Right ventricle myocardium superior (tissue), 1 donor: Measurements from ENCODE around the gene DHRS12. TPM values are rescaled to one million over a fixed set of nuclear protein-coding genes. Genes with fewer than 3 reads are reported as not detected.
A peak's percentile ranks its signal among the peaks of the same experiment; 100 is the strongest.
"Not testable (repeated sequence)": the region's sequence is repeated elsewhere in the genome, so short reads cannot be mapped to it uniquely, and the experiment has no call there.

ENCODE experiments used
- ATAC-seq: fragments of 200-7000 bp; cut with Tn5 transposase; one replicate; pipeline ENCODE4 v1.9.1; 2020; ENCODE audit warnings: mild to moderate bottlenecking; ENCODE audit not compliant: poor library complexity
- DNase-seq: peaks from one replicate; pipeline ENCODE4 v3.0.0-alpha.2; 2020
- intact Hi-C: fragments of 100-400 bp; cut with DNase I; formaldehyde crosslinking; loops from one replicate; pipeline ENCODE4 v1.11.2; 2022
- total RNA-seq: library from RNA; stranded (reverse); fragmentation: NEBNext Ultra II Directional; extraction: Animal tissue kit (Norgen Biotek cat#: 25700); gene quantifications from one replicate; pipeline ENCODE4 v1.2.1, GENCODE V29; 2021
- donor health status: DM: no; HTN: yes; CAD: no; lungs with severe emphysema.

Gene DHRS12
- total RNA-seq, 1 donor from 2014 or later = 10.4 TPM

GRCh38 chr13:51831519-51831918 is 27.6 kb upstream of the DHRS12 start:
- ATAC-seq = no peak
- DNase-seq = no peak
- intact Hi-C loops = no loop called here

DNA sequence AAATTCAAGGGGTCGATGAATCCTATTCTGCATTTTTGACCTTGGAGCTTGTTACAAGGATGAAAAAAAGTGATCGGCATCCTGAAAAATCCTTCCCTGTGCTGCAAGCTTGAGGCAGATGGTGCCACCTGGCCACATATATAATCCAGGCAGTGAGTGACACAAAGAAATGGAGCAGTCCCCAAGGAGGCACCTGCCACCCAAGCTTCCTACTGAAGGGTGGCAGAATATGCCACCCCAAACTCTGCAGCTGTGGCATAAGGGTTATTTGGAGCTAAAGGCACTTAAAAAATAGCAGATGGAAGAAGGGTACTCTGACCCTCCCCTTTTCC is 25.6 kb upstream of the DHRS12 start:
- intact Hi-C loops = no loop called here
- no peak for DNase-seq
- ATAC-seq = no peak

- intact Hi-C loops = no loop called here
- ATAC-seq (no peak), DNase-seq (no peak)
Observed at GRCh38 chr13:51828730-51829567, 25.0 kb upstream of the DHRS12 start.

DNA sequence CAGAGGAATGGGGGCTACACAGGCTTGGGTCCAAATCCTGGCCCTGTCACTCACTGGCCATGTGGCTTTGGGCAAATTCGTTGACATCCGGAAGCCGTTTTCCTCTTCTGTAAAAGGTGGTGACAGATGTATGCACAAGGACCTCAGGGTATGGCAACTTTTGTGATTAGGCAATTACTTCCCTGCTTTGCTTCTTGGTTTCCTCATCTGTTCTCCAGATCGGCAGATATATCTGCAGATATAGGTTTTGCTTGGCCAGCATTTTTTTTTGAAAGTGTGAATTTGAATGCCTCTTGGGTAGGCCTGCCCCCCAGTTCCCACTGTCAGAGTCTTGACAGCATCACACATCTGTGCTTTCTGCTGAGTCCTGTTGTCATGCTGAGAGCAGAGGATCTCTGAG is 23.3 kb upstream of the DHRS12 start:
- intact Hi-C loops = no loop called here
- ATAC-seq (no peak), DNase-seq (no peak)

GRCh38 chr13:51826606-51827005 is 22.6 kb upstream of the DHRS12 start:
- intact Hi-C loops = no loop called here
- DNase-seq (peak; percentile 76), ATAC-seq (peak; percentile 79)

DNA sequence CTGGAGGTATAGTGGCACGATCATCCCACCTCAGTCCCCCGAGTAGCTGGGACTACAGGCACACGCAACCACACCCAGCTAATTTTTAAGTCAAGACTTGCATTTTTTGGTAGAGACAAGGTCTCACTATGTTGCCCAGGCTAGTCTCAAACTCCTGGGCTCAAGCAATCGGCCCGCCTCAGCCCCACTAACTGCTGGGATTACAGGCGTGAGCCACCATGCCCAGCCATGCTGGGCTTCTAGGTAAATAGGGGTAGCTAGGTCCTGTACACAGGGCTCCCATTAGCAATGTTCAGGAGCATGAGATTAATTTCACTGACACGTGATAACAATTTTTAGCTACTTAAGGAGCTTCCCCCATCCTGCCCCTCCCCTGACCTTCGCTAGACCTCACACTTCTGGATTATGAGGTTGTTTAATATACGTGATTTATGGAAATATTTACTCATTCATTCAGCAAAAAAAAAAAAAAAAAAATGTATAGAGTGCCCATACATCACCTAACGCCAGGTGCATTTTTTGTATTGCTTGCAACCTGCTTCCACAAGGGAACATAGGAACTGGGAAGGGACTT is 21.8 kb upstream of the DHRS12 start:
- intact Hi-C loops = no loop called here
- DNase-seq (no peak), ATAC-seq (no peak)

DNA sequence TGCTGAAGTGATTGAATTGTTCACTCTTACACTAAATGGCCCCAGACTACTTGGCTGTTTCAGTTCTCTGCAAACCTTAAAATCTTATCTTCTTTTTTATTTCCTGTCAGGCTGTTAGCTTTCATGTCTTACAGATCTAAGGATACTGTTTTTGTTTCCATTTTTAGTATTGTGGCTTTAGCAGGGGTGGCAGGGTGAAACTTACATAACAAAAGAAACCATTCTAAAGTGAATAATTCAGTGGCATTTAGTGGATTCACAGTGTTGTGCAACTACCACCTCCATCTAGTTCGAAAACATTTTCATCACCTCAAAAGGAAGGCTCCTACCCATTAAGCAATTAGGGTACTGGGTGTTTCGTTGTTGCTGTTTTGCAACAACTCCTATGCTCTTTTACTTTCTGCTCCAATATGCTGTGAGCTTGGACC is 21.2 kb upstream of the DHRS12 start:
- ATAC-seq = peak; percentile 43
- intact Hi-C loops = no loop called here
- DNase-seq = no peak

DNA sequence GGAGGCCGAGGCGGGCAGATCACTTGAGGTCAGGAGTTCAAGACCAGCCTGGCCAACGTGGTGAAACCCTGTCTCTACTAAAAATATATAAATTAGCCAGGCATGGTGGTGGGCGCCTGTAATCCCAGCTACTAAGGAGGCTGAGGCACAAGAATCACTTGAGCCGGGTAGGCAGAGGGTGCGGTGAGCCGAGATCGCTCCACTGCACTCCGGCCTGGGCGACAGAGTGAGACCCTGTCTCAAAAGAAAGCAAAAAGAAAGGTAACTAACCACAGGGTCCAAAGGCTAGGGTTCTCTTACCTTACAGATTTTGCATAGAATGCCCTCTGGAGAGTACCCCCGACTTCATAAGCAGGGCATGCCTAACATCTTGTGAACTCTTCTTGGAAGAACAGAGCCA is 20.7 kb upstream of the DHRS12 start:
- intact Hi-C loops, DNase-seq: not testable (repeated sequence)

DNA sequence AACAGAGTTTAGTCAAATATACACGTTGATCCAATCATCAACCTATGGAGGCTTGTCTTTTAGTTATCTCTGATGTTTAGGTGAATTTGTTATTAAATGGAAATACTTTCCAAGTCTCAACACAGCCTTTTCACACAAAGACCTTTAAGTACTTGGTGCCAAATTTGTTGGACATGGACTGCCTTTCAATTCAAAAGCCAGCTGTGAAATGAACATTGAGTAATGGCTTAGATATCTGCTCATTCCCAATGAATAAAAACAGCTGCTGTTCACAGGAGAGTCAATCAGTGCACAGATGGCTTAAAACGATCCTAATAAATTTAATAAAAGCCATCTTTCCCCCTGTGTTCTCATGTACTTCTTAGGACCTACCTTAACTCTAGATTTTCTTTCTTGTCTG is 19.9 kb upstream of the DHRS12 start:
- ATAC-seq = peak; percentile 43
- intact Hi-C loops = no loop called here
- DNase-seq = no peak

More for the DNA sequence above, 20.7 kb upstream of the DHRS12 start:
- ATAC-seq = not testable (repeated sequence)

DNA sequence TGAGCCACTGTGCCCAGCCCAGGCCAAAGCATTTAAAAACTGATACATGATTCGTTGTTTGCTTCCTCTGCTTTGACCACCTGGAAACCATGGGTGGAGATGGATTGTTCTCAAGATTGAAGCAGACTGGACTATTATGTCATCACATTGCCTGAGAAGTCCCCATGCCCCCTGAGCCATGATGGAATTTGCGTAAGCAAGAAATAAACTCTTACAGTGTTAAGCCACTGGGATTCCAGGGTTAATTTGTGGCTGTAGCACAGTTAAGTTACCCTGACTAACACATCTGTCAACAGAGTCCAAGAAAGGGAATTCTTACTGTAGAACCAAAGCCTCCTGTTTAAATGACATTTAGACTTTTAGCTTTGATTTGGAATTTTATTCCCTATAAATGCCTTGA is 19.4 kb upstream of the DHRS12 start:
- intact Hi-C loops = no loop called here
- DNase-seq = no peak
- peak; percentile 38 for ATAC-seq

- DNase-seq (no peak), ATAC-seq (no peak)
- intact Hi-C loops = no loop called here
Observed at GRCh38 chr13:51822106-51822815, 18.3 kb upstream of the DHRS12 start.

GRCh38 chr13:51821606-51822005 is 17.6 kb upstream of the DHRS12 start:
- ATAC-seq (no peak), DNase-seq (no peak)
- intact Hi-C loops = no loop called here

DNA sequence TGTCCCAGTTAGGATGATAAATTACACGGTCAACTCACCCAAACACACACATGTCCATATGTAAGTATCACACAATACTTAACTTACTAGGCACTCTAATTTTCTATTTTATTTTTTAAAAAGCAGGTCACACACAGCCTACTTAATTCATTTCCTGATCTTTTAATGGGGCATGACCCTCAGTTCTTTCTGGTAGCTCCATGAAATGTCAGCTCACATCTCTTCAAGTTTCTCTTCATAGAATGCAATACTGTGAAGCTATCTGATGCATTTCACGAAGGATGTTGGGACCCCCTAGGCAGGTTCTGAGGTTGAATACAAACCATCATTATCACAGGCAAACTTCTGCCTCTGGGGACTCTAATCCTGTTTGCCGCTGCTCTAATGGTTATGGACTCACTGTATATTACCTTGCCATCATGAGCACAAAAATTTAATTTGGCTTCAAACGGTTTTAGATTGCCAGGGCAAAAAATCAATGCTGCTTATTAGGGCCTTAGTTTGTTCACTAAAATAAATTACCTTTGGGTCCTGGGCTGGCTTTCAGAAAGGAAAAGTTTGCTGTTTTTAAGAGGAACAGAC is 16.1 kb upstream of the DHRS12 start:
- ATAC-seq (no peak), DNase-seq (no peak)
- intact Hi-C loops = no loop called here

GRCh38 chr13:51819544-51819943 is 15.6 kb upstream of the DHRS12 start:
- DNase-seq = no peak
- no peak for ATAC-seq
- intact Hi-C loops = no loop called here

- ATAC-seq (peak; percentile 19), DNase-seq (no peak)
Observed at GRCh38 chr13:51818781-51819511, 15.0 kb upstream of the DHRS12 start.

GRCh38 chr13:51818276-51818675 is 14.3 kb upstream of the DHRS12 start:
- intact Hi-C loops = no loop called here
- ATAC-seq (peak; percentile 84), DNase-seq (no peak)

More at GRCh38 chr13:51818781-51819511, 15.0 kb upstream of the DHRS12 start:
- intact Hi-C loops = no loop called here

DNA sequence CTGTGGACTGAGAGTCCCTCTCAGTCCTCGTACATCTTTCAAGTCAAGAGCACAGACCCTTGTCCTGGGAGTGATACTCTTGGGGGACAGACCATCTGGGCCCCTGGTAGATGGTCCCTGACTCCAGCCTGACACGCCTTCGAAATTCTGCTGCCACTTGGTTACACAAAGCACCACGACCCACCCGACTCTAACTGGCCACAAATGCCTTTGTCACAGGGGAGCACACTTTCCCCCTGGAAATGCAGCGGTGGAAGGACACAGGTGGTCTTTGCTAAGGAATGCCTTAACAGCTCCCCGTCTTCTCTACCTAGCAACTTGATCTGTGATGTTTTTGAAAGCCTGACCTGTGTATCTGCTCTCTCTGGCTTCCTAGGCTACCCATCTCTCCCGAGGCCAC is 13.8 kb upstream of the DHRS12 start:
- intact Hi-C loops = no loop called here
- ATAC-seq (no peak), DNase-seq (no peak)

- no peak for DNase-seq
- intact Hi-C loops = no loop called here
- ATAC-seq = no peak
Observed at GRCh38 chr13:51816604-51817249, 12.8 kb upstream of the DHRS12 start.
